ENCODE measurements around the gene SLC35A2.

DNA sequence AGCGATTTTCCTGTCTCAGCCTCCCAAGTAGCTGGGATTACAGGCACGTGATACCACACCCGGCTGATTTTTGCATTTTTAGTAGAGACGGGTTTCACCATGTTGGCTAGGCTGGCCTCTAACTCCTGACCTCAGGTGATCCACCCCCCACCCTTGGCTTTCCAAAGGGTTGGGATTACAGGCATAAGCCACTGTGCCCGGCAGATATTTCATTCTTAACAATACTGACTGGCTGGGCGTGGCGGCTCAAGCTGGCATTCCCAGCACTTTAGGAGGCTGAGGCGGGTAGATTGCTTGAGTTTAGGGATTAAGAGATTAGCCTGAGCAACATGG is 12.4 kb downstream of the SLC35A2 start:
- TF ChIP-seq, protein P1, sequence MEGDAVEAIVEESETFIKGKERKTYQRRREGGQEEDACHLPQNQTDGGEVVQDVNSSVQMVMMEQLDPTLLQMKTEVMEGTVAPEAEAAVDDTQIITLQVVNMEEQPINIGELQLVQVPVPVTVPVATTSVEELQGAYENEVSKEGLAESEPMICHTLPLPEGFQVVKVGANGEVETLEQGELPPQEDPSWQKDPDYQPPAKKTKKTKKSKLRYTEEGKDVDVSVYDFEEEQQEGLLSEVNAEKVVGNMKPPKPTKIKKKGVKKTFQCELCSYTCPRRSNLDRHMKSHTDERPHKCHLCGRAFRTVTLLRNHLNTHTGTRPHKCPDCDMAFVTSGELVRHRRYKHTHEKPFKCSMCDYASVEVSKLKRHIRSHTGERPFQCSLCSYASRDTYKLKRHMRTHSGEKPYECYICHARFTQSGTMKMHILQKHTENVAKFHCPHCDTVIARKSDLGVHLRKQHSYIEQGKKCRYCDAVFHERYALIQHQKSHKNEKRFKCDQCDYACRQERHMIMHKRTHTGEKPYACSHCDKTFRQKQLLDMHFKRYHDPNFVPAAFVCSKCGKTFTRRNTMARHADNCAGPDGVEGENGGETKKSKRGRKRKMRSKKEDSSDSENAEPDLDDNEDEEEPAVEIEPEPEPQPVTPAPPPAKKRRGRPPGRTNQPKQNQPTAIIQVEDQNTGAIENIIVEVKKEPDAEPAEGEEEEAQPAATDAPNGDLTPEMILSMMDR (IDR thresholded peaks at IDR 0.05): no peak
- TF ChIP-seq POLR2A (IDR thresholded peaks at IDR 0.05): no peak

Data from right lobe of liver (tissue), 4 donors.